Gastrocnemius medialis (tissue), 4 donors: ENCODE results near the gene ATF6B.

ENCODE experiments used
- CTCF ChIP-seq, 5 experiments: fragments of 450-650 bp in 3 of 5; fragments of 200-600 bp in 2 of 5; sonication (generic) in 2 of 5; IDR thresholded peaks in 4 of 5; conservative IDR thresholded peaks in 1 of 5; 1 replicate in 4 of 5; 2 replicates in 1 of 5; pipeline ENCODE4 v1.5.1; 2016 to 2019; ENCODE audit warnings: antibody characterized with exemption in 5 of 5, mild to moderate bottlenecking in 3 of 5, moderate library complexity in 3 of 5
- POLR2A ChIP-seq, 2 donors: fragments of 450-650 bp; IDR thresholded peaks; one replicate each; pipeline ENCODE4 v1.6.1; 2017; ENCODE audit warnings: antibody characterized with exemption in 2 of 2, mild to moderate bottlenecking in 2 of 2, moderate library complexity in 2 of 2

DNA sequence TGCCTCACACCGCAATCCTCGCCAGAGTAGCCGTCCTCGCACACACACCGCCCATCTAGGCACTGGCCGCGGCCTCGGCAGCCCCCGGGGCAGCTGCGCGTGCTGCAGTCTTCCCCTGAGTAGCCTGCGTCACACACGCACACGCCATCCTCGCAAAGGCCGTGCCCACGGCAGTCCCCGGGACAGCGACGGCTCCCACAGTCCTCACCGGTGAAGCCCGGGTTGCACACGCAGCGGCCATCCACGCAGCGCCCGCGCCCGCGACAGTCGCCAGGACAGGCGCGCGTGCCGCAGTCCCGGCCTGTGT is 32.0 kb downstream of the ATF6B start:
- TF ChIP-seq CTCF (IDR thresholded peaks at IDR 0.05 in 4 of 5, conservative IDR thresholded peaks at IDR 0.05 in 1 of 5) (no peak), POLR2A (IDR thresholded peaks at IDR 0.05) (no peak)
